AG04449 (cell line): ENCODE measurements around the gene CACNA2D4.

Source experiments
- CTCF ChIA-PET: fragments of 350-600 bp; formaldehyde crosslinking; extraction: SDS; loops from one replicate; lab custom pipeline; 2021; ENCODE audit warnings: antibody characterized with exemption; lab: Yijun Ruan, JAX
- POLR2A ChIA-PET: fragments of 400-600, 350-600 bp; formaldehyde crosslinking; extraction: SDS; loops from one replicate; lab custom pipeline; 2020; ENCODE audit warnings: antibody characterized with exemption, inconsistent platforms; lab: Yijun Ruan, JAX
- DNase-seq: peaks from one replicate; pipeline ENCODE4 v3.0.0-alpha.2; 2010; ENCODE audit warnings: low read depth, low spot score
- H3K4me3 ChIP-seq: 2 replicates; pipeline ENCODE4 v1.5.1; 2011; ENCODE audit warnings: low read depth, mild to moderate bottlenecking, control low read depth, low read length
- CTCF ChIP-seq: IDR thresholded peaks from one replicate; pipeline ENCODE4 v1.5.1; 2011; ENCODE audit warnings: mild to moderate bottlenecking, moderate library complexity, low read length, control low read depth, inconsistent platforms; ENCODE audit not compliant: insufficient read depth; ENCODE audit errors: missing control alignments

The CACNA2D4 gene, protein sequence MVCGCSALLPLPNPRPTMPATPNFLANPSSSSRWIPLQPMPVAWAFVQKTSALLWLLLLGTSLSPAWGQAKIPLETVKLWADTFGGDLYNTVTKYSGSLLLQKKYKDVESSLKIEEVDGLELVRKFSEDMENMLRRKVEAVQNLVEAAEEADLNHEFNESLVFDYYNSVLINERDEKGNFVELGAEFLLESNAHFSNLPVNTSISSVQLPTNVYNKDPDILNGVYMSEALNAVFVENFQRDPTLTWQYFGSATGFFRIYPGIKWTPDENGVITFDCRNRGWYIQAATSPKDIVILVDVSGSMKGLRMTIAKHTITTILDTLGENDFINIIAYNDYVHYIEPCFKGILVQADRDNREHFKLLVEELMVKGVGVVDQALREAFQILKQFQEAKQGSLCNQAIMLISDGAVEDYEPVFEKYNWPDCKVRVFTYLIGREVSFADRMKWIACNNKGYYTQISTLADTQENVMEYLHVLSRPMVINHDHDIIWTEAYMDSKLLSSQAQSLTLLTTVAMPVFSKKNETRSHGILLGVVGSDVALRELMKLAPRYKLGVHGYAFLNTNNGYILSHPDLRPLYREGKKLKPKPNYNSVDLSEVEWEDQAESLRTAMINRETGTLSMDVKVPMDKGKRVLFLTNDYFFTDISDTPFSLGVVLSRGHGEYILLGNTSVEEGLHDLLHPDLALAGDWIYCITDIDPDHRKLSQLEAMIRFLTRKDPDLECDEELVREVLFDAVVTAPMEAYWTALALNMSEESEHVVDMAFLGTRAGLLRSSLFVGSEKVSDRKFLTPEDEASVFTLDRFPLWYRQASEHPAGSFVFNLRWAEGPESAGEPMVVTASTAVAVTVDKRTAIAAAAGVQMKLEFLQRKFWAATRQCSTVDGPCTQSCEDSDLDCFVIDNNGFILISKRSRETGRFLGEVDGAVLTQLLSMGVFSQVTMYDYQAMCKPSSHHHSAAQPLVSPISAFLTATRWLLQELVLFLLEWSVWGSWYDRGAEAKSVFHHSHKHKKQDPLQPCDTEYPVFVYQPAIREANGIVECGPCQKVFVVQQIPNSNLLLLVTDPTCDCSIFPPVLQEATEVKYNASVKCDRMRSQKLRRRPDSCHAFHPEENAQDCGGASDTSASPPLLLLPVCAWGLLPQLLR

GRCh38 chr12:1918081-1918883 lies at the start of gene CACNA2D4:
TSS of gene CACNA2D4 (minus strand) at chr12:1918652. CDS start at chr12:1918473, 179 bp downstream.
- POLR2A ChIA-PET = no interaction called here
- TF ChIP-seq CTCF = no peak
- H3K4me3 ChIP-seq = no peak within 1 kb of the TSS
- CTCF ChIA-PET = interaction anchor here (1.5 kb wide), 1 partner anchor 22 kb away, joined by 9 read pairs; no protein-coding TSS in a partner anchor
- no peak for DNase-seq

GRCh38 chr12:1966561-1967226 lies 48.2 kb upstream of the CACNA2D4 start:
- DNase-seq = no peak
- ChIA-PET CTCF (interaction anchor here (1.7 to 2.4 kb wide), 2 partner anchors 27 to 617 kb away, joined by 4 to 10 read pairs; no protein-coding TSS in a partner anchor), POLR2A (no interaction called here)
- no peak for TF ChIP-seq CTCF
- no peak overlapping the region for H3K4me3 ChIP-seq

- ChIA-PET POLR2A (no interaction called here), CTCF (interaction anchor here (1.7 to 2.4 kb wide), 2 partner anchors 26 to 617 kb away, joined by 4 to 10 read pairs; no protein-coding TSS in a partner anchor)
- no peak for TF ChIP-seq CTCF
- H3K4me3 ChIP-seq = no peak overlapping the region
- no peak for DNase-seq
Measured at GRCh38 chr12:1965916-1966315, 47.5 kb upstream of the CACNA2D4 start.

GRCh38 chr12:1962051-1963020 lies 43.9 kb upstream of the CACNA2D4 start:
- CTCF ChIA-PET = interaction anchor here (1.1 to 1.2 kb wide), 2 partner anchors 22 to 172 kb away, joined by 3 to 13 read pairs; no protein-coding TSS in a partner anchor
- DNase-seq = no peak
- POLR2A ChIA-PET = no interaction called here
- TF ChIP-seq CTCF = no peak
- H3K4me3 ChIP-seq = no peak overlapping the region
